ENCODE results near the gene ZNF536.

Gene ZNF536

DNA sequence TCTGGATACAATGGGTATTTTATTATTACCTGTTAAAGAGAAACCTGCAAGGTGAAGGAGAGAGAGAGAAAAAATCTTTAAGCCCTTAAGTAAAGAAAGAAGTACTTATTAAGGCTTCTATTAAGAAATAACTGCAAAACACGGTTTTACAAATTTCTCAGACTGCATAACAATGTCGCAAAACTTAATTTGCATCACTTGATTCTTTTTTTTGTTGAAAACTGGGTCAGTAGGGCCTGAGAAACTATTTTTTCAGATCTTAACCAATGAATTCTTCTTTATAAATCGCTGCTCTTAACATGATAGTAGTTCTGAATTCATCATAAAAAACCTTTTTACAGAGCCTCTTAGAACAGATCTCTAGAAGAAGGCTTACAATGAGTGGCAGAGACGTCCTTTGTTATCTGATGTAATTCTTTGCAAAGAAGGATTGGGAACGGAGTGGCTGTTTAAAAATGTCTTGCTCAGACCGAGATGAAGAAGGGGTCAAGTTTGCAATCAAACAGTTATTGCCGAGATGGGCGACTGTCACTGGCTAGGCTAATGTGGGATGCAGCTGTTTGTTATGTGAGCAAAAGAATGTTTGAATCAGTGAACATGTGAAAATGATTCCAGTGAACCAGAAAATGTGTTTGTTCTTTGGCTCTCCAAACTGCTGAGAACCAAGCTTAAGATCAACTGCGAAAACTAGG is 76.3 kb downstream of the ZNF536 start:
- Histone ChIP-seq H3F3A (ENCODE audit: insufficient read depth, low read length) (no peaks in the 10 kb centered on the region), H4K20me1 (ENCODE audit: insufficient read depth, low read length) (no peaks in the 10 kb centered on the region), H3K4me2 (ENCODE audit: low read depth, low read length) (no peak overlapping the region), H3K36me3 (replicated peaks; ENCODE audit: insufficient read depth, low read length) (no peaks in the 10 kb centered on the region), H3K9ac (ENCODE audit: low read length) (no peak overlapping the region), H3K4me3 (ENCODE audit: low read length) (no peak overlapping the region), H2AFZ (ENCODE audit: low read length) (no peak overlapping the region), H3K9me3 (replicated peaks; ENCODE audit: insufficient read depth, low read length) (no peaks in the 10 kb centered on the region), H3K79me2 (ENCODE audit: low read length) (no peaks in the 10 kb centered on the region), H3K9me2 (replicated peaks; ENCODE audit: insufficient read depth, low read length) (no peaks in the 10 kb centered on the region), H3K27ac (ENCODE audit: low read length) (no peak overlapping the region), H3K27me3 (replicated peaks; ENCODE audit: insufficient read depth, low read length) (peaks cover 80% of the 10 kb centered on the region), H3K4me1 (ENCODE audit: low read length) (no peaks in the 10 kb centered on the region)
- TF ChIP-seq EZH2phosphoT487 (IDR thresholded peaks at IDR 0.05; ENCODE audit: low read length): 0 out of 2 replicates have a peak, but pooled peaks have one; percentile 39
- TF ChIP-seq, protein P1, sequence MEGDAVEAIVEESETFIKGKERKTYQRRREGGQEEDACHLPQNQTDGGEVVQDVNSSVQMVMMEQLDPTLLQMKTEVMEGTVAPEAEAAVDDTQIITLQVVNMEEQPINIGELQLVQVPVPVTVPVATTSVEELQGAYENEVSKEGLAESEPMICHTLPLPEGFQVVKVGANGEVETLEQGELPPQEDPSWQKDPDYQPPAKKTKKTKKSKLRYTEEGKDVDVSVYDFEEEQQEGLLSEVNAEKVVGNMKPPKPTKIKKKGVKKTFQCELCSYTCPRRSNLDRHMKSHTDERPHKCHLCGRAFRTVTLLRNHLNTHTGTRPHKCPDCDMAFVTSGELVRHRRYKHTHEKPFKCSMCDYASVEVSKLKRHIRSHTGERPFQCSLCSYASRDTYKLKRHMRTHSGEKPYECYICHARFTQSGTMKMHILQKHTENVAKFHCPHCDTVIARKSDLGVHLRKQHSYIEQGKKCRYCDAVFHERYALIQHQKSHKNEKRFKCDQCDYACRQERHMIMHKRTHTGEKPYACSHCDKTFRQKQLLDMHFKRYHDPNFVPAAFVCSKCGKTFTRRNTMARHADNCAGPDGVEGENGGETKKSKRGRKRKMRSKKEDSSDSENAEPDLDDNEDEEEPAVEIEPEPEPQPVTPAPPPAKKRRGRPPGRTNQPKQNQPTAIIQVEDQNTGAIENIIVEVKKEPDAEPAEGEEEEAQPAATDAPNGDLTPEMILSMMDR (IDR thresholded peaks at IDR 0.05; ENCODE audit: low read length): no peak
- DNase-seq: no peak

DNA sequence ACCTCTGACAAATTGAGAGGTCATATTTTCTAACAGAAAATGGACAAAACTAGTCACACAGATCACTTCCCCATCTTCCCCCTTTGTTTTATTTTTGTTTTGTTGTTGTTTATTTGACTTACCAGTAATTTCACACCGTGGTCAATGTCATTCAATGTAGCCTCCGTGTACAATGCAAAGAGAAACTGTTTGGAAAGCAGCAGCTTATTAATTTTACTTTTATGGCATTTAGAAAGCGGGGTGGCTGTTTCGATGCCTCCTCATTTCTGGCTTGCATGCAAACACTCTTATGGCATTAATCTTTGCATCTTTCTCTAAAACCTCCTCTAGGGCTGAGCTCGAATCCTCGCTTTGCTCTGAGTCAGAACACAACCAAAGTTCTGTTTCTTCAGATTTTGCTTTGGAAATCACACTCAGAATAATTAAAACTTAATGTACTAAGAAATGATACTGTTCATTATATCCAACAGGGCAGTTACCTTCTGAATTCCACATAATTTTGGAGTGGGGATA is 77.0 kb downstream of the ZNF536 start:
- Histone ChIP-seq H3K36me3 (replicated peaks; ENCODE audit: insufficient read depth, low read length) (no peaks in the 10 kb centered on the region), H3K9ac (ENCODE audit: low read length) (no peak overlapping the region), H3K27me3 (replicated peaks; ENCODE audit: insufficient read depth, low read length) (peaks cover 85% of the 10 kb centered on the region), H3K9me2 (replicated peaks; ENCODE audit: insufficient read depth, low read length) (no peaks in the 10 kb centered on the region), H4K20me1 (ENCODE audit: insufficient read depth, low read length) (no peaks in the 10 kb centered on the region), H3K79me2 (ENCODE audit: low read length) (no peaks in the 10 kb centered on the region), H3F3A (ENCODE audit: insufficient read depth, low read length) (no peaks in the 10 kb centered on the region), H3K9me3 (replicated peaks; ENCODE audit: insufficient read depth, low read length) (no peaks in the 10 kb centered on the region), H3K4me3 (ENCODE audit: low read length) (no peak overlapping the region), H3K27ac (ENCODE audit: low read length) (no peak overlapping the region), H2AFZ (ENCODE audit: low read length) (no peak overlapping the region), H3K4me1 (ENCODE audit: low read length) (no peaks in the 10 kb centered on the region), H3K4me2 (ENCODE audit: low read depth, low read length) (no peak overlapping the region)
- no peak for DNase-seq
- TF ChIP-seq, protein P1 (IDR thresholded peaks at IDR 0.05; ENCODE audit: low read length): no peak
- TF ChIP-seq EZH2 (optimal IDR thresholded peaks at IDR 0.05; ENCODE audit: low read depth, low read length) (no peak), EZH2phosphoT487 (IDR thresholded peaks at IDR 0.05; ENCODE audit: low read length) (no peak)

DNA sequence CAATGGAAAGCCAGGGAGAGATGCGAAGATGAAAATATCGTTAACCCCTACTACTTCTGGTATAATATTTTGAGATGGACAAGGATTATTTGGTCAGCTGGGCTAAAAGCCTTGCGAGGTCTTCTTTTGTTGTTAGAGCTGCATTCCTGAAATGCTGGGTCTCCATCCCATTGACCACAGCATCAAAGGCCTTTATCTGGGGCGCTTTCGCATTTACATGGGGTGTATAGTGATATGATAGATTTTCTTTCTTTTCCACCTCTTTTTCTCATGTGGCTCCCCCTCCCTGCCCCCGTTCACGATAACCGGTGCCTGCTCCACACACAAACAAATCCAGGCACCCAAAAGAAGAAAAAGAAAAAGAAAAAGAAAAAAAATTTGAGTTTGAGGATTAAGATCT is 77.5 kb downstream of the ZNF536 start:
- H3F3A ChIP-seq (ENCODE audit: insufficient read depth, low read length): no peaks in the 10 kb centered on the region
- TF ChIP-seq EZH2phosphoT487 (IDR thresholded peaks at IDR 0.05; ENCODE audit: low read length) (no peak), EZH2 (optimal IDR thresholded peaks at IDR 0.05; ENCODE audit: low read depth, low read length) (no peak)
- TF ChIP-seq, protein P1 (IDR thresholded peaks at IDR 0.05; ENCODE audit: low read length): no peak
- no peaks in the 10 kb centered on the region for H3K9me2 ChIP-seq (replicated peaks; ENCODE audit: insufficient read depth, low read length)
- DNase-seq: no peak
- H2AFZ ChIP-seq (ENCODE audit: low read length): no peak overlapping the region
- no peaks in the 10 kb centered on the region for H3K4me1 ChIP-seq (ENCODE audit: low read length)
- H3K79me2 ChIP-seq (ENCODE audit: low read length): no peaks in the 10 kb centered on the region
- H3K27me3 ChIP-seq (replicated peaks; ENCODE audit: insufficient read depth, low read length): peaks cover 91% of the 10 kb centered on the region
- no peak overlapping the region for H3K4me3 ChIP-seq (ENCODE audit: low read length)
- no peak overlapping the region for H3K27ac ChIP-seq (ENCODE audit: low read length)
- no peaks in the 10 kb centered on the region for H3K36me3 ChIP-seq (replicated peaks; ENCODE audit: insufficient read depth, low read length)
- H3K9ac ChIP-seq (ENCODE audit: low read length): no peak overlapping the region
- no peaks in the 10 kb centered on the region for H3K9me3 ChIP-seq (replicated peaks; ENCODE audit: insufficient read depth, low read length)
- no peak overlapping the region for H3K4me2 ChIP-seq (ENCODE audit: low read depth, low read length)
- no peaks in the 10 kb centered on the region for H4K20me1 ChIP-seq (ENCODE audit: insufficient read depth, low read length)
